Pulmonary artery endothelial cell (primary cell): ENCODE measurements around the gene POLR3H. TPM values are rescaled to one million over a fixed set of nuclear protein-coding genes. Genes with fewer than 3 reads are reported as not detected.

Source experiments
- DNase-seq: peaks from one replicate; pipeline ENCODE4 v3.0.0-alpha.2; 2011; ENCODE audit warnings: low read depth, low spot score
- total RNA-seq: library from RNA; depleted of rRNA; stranded (reverse); fragments of >200 nt; gene quantifications from 2 replicates; pipeline ENCODE4 v1.2.3, GENCODE V29; 2014

The POLR3H gene
- total RNA-seq, 1 donor from 2014 or later, result 18.3 TPM

- no peak for DNase-seq
These were observed 7.1 kb downstream of the POLR3H start for GRCh38 chr22:41537203-41537602.

GRCh38 chr22:41535244-41535643 is 9.0 kb downstream of the POLR3H start:
- no peak for DNase-seq

- no peak for DNase-seq
These were observed 10.1 kb downstream of the POLR3H start for GRCh38 chr22:41534219-41534618.

GRCh38 chr22:41532908-41533825 is 11.1 kb downstream of the POLR3H start:
- no peak for DNase-seq

GRCh38 chr22:41531715-41532477 is 12.4 kb downstream of the POLR3H start:
- no peak for DNase-seq

GRCh38 chr22:41530890-41531714 is 13.2 kb downstream of the POLR3H start:
- no peak for DNase-seq

- DNase-seq, result no peak
These were observed 15.2 kb downstream of the POLR3H start for GRCh38 chr22:41528938-41529561.

- no peak for DNase-seq
These were observed 16.0 kb downstream of the POLR3H start for GRCh38 chr22:41528132-41528766.

- DNase-seq, result no peak
These were observed 17.2 kb downstream of the POLR3H start for GRCh38 chr22:41526830-41527799.

GRCh38 chr22:41526226-41526829 is 17.9 kb downstream of the POLR3H start:
- DNase-seq, result no peak

- no peak for DNase-seq
These were observed 18.6 kb downstream of the POLR3H start for GRCh38 chr22:41525450-41526225.

GRCh38 chr22:41524809-41525449 is 19.3 kb downstream of the POLR3H start:
- no peak for DNase-seq

GRCh38 chr22:41524251-41524661 is 20.0 kb downstream of the POLR3H start:
- no peak for DNase-seq

- DNase-seq, result no peak
These were observed 20.6 kb downstream of the POLR3H start for GRCh38 chr22:41523464-41524221.

- DNase-seq, result no peak
These were observed 21.5 kb downstream of the POLR3H start for GRCh38 chr22:41522813-41523212.

GRCh38 chr22:41521126-41521525 is 23.1 kb downstream of the POLR3H start:
- DNase-seq, result no peak

GRCh38 chr22:41518048-41518347 is 26.3 kb downstream of the POLR3H start:
- DNase-seq, result no peak
